Gastrocnemius medialis (tissue), 4 donors: ENCODE results near the gene CD52. TPM values are rescaled to one million over a fixed set of nuclear protein-coding genes. Genes with fewer than 3 reads are reported as not detected.

ENCODE experiments used
- ATAC-seq, 2 donors: fragments of 150-250 bp; one replicate each; pipeline ENCODE4 v1.9.1; 2016
- DNase-seq, 2 donors: peaks; one replicate each; pipeline ENCODE4 v3.0.0-alpha.2; 2019
- H3K27ac ChIP-seq, 4 donors: fragments of 200-600 bp; sonication (generic); 1 replicate in 1 of 4; 2 replicates in 3 of 4; pipeline ENCODE4 v1.5.1; 2016 to 2018; ENCODE audit warnings: mild to moderate bottlenecking in 2 of 4, moderate library complexity in 1 of 4
- H3K27me3 ChIP-seq, 3 donors: fragments of 200-600 bp; sonication (generic) in 2 of 3; 1 replicate in 1 of 3; 2 replicates in 2 of 3; pipeline versions ENCODE4 v1.5.1 to v1.6.0; 2016 to 2019; ENCODE audit warnings: mild to moderate bottlenecking in 1 of 3, moderate library complexity in 1 of 3
- H3K36me3 ChIP-seq, 2 donors: fragments of 200-600 bp; sonication (generic) in 1 of 2; one replicate each; pipeline ENCODE4 v1.5.1; 2017 to 2018
- H3K4me1 ChIP-seq, 2 donors: fragments of 200-600 bp; sonication (generic) in 1 of 2; one replicate each; pipeline ENCODE4 v1.5.1; 2016 to 2017; ENCODE audit warnings: mild to moderate bottlenecking in 2 of 2
- H3K4me3 ChIP-seq, 4 donors: fragments of 200-600 bp; sonication (generic) in 3 of 4; 1 replicate in 1 of 4; 2 replicates in 3 of 4; pipeline ENCODE4 v1.5.1; 2016 to 2019; ENCODE audit warnings: mild to moderate bottlenecking in 2 of 4
- H3K9me3 ChIP-seq, 3 donors: fragments of 200-600 bp; sonication (generic) in 2 of 3; 1 replicate in 1 of 3; 2 replicates in 2 of 3; pipeline ENCODE4 v1.5.1; 2016 to 2019
- POLR2A ChIP-seq, 2 donors: fragments of 450-650 bp; IDR thresholded peaks; one replicate each; pipeline ENCODE4 v1.6.1; 2017; ENCODE audit warnings: antibody characterized with exemption in 2 of 2, mild to moderate bottlenecking in 2 of 2, moderate library complexity in 2 of 2
- in situ Hi-C, 4 donors: fragments of 200-750 bp; cut with MboI; loops; one replicate each; pipeline versions ENCODE4 v1.15.0 to v1.8.0; 2017; ENCODE audit warnings: low sequenced_read_pairs in 4 of 4
- intact Hi-C: fragments of 100-400 bp; cut with DNase I; formaldehyde crosslinking; loops from one replicate; pipeline ENCODE4 v1.15.1; 2023; ENCODE audit warnings: low total_unique reads
- total RNA-seq, 4 donors: library from RNA; depleted of rRNA; stranded (reverse); fragments of >200 nt; gene quantifications; one replicate each; pipeline versions ENCODE4 v1.1.0 to v1.2.3, GENCODE V29; 2016
- TF ChIP-seq, protein P1 (sequence below), 5 experiments: fragments of 450-650 bp in 3 of 5; fragments of 200-600 bp in 2 of 5; sonication (generic) in 2 of 5; IDR thresholded peaks in 4 of 5; conservative IDR thresholded peaks in 1 of 5; 1 replicate in 4 of 5; 2 replicates in 1 of 5; pipeline ENCODE4 v1.5.1; 2016 to 2019; ENCODE audit warnings: antibody characterized with exemption in 5 of 5, mild to moderate bottlenecking in 3 of 5, moderate library complexity in 3 of 5

CD52 gene
- total RNA-seq, 4 donors from 2014 or later, result 1.4 to 2.8 TPM; not detected in 2

GRCh38 chr1:26367441-26367840, 49.7 kb downstream of the CD52 start:
- Histone ChIP-seq H3K9me3 (no peaks in the 10 kb centered on the region), H3K4me3 (no peak overlapping the region), H3K27me3 (peaks cover 0 to 11% (median 3%) of the 10 kb centered on the region in 3 donors), H3K27ac (no peak overlapping the region), H3K4me1 (no peaks in the 10 kb centered on the region), H3K36me3 (no peaks in the 10 kb centered on the region)
- in situ Hi-C loops (no loop called here), intact Hi-C loops (no loop called here)
- DNase-seq, result no peak
- ATAC-seq, result no peak
- no peak for TF ChIP-seq POLR2A (IDR thresholded peaks at IDR 0.05)
- TF ChIP-seq, protein P1, sequence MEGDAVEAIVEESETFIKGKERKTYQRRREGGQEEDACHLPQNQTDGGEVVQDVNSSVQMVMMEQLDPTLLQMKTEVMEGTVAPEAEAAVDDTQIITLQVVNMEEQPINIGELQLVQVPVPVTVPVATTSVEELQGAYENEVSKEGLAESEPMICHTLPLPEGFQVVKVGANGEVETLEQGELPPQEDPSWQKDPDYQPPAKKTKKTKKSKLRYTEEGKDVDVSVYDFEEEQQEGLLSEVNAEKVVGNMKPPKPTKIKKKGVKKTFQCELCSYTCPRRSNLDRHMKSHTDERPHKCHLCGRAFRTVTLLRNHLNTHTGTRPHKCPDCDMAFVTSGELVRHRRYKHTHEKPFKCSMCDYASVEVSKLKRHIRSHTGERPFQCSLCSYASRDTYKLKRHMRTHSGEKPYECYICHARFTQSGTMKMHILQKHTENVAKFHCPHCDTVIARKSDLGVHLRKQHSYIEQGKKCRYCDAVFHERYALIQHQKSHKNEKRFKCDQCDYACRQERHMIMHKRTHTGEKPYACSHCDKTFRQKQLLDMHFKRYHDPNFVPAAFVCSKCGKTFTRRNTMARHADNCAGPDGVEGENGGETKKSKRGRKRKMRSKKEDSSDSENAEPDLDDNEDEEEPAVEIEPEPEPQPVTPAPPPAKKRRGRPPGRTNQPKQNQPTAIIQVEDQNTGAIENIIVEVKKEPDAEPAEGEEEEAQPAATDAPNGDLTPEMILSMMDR (IDR thresholded peaks at IDR 0.05 in 4 of 5, conservative IDR thresholded peaks at IDR 0.05 in 1 of 5), result no peak

DNA sequence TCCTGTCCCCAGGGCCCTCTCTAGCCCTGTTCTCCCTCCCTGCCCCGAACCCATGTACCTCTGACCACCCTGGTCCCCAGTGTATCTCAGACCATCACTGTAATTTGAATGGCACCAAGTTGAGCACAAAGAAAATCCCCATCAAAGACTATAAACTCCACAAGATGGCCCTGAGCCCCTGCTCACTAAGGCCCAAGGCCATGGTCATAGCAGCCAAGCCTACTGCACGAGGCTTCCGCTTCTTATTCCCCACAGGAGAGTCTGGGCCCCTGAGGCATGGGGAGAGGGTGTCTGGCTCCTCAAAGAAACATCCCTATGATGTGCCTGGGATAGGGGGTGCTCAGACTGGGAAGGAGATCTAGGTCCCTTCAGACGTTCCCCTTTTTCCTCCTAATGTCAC, 50.2 kb downstream of the CD52 start:
- no peak overlapping the region for H3K4me3 ChIP-seq
- no peak for TF ChIP-seq POLR2A (IDR thresholded peaks at IDR 0.05)
- TF ChIP-seq, protein P1 (IDR thresholded peaks at IDR 0.05 in 4 of 5, conservative IDR thresholded peaks at IDR 0.05 in 1 of 5), result no peak
- no peak for ATAC-seq
- no peaks in the 10 kb centered on the region for H3K36me3 ChIP-seq
- intact Hi-C loops (no loop called here), in situ Hi-C loops (no loop called here)
- H3K4me1 ChIP-seq, result no peaks in the 10 kb centered on the region
- no peak for DNase-seq
- H3K27me3 ChIP-seq, result peaks cover 0 to 9% (median 0%) of the 10 kb centered on the region in 3 donors
- H3K27ac ChIP-seq, result no peak overlapping the region
- no peaks in the 10 kb centered on the region for H3K9me3 ChIP-seq

DNA sequence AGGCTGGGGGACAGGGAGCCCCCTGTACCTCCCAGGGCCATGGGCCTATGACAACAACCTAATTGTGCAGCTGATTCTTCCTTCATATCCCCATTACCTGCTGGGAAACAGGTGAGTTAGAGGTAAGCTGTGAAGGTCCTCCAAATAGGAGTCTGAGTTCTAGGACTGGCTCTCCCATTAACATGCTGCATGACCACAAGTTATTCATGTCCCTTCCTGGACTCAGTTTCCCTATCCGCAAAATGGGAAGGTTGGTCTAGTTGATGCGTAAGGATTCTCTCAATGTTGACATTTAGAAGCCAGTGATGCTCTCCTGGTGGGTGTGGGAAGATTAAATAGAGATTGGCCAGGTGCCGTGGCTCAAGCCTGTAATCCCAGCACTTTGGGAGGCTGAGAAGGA, 50.7 kb downstream of the CD52 start:
- in situ Hi-C loops (no loop called here), intact Hi-C loops (no loop called here)
- DNase-seq (no peak), ATAC-seq (no peak)
- Histone ChIP-seq H3K4me1 (no peaks in the 10 kb centered on the region), H3K27me3 (peaks cover 0 to 9% (median 0%) of the 10 kb centered on the region in 3 donors), H3K27ac (no peak overlapping the region), H3K9me3 (no peaks in the 10 kb centered on the region), H3K4me3 (no peak overlapping the region), H3K36me3 (no peaks in the 10 kb centered on the region)
- no peak for TF ChIP-seq POLR2A (IDR thresholded peaks at IDR 0.05)
- TF ChIP-seq, protein P1 (IDR thresholded peaks at IDR 0.05 in 4 of 5, conservative IDR thresholded peaks at IDR 0.05 in 1 of 5), result no peak

Other genes with a start within 250 kb of the CD52 start
- 1 to 10 TPM; 4.4 to 8.7 (median 5.9) TPM for gene PDIK1L, start 206.1 kb upstream of the CD52 start, total RNA-seq
- gene FAM110D, start 158.9 kb upstream of the CD52 start, total RNA-seq, result 1 to 10 TPM; 3.1 to 5.2 (median 4.2) TPM
- not detected for gene C1orf232, start 149.0 kb upstream of the CD52 start, total RNA-seq
- 100 to 1,000 TPM in 2 of 4 donors, 10 to 100 TPM in 2; 39.6 to 135 (median 97.3) TPM for gene ZNF593, start 148.1 kb upstream of the CD52 start, total RNA-seq
- under 1 TPM in 2 of 4 donors, not detected in 2; 0.66 TPM for gene ZNF593OS, start 146.1 kb upstream of the CD52 start, total RNA-seq
- gene CNKSR1, start 140.5 kb upstream of the CD52 start, total RNA-seq, result 10 to 100 TPM; 23.7 to 50.6 (median 44.6) TPM
- not detected for gene CATSPER4, start 127.4 kb upstream of the CD52 start, total RNA-seq
- 10 to 100 TPM; 28.5 to 61.6 (median 41.3) TPM for gene CEP85, start 83.8 kb upstream of the CD52 start, total RNA-seq
- gene SH3BGRL3, start 37.9 kb upstream of the CD52 start, total RNA-seq, result 10 to 100 TPM; 10.3 to 16.9 (median 13.1) TPM
- gene UBXN11, start 11.3 kb upstream of the CD52 start, total RNA-seq, result 1 to 10 TPM; 2.7 to 3.8 (median 3.4) TPM
- not detected for gene CRYBG2, start 36.2 kb downstream of the CD52 start, total RNA-seq
- gene ZNF683, start 54.8 kb downstream of the CD52 start, total RNA-seq, result not detected
- gene LIN28A, start 92.9 kb downstream of the CD52 start, total RNA-seq, result not detected
- 10 to 100 TPM; 12.1 to 30.7 (median 22.3) TPM for gene DHDDS, start 114.4 kb downstream of the CD52 start, total RNA-seq
- 100 to 1,000 TPM in 1 of 4 donors, 10 to 100 TPM in 3; 68.2 to 136 (median 88.4) TPM for gene HMGN2, start 154.5 kb downstream of the CD52 start, total RNA-seq
- 1 to 10 TPM; 1.5 to 3.5 (median 3.0) TPM for gene RPS6KA1, start 211.8 kb downstream of the CD52 start, total RNA-seq